ENCODE results near the gene IPO9.
"Not testable (repeated sequence)": the region's sequence is repeated elsewhere in the genome, so short reads cannot be mapped to it uniquely, and the experiment has no call there.

The IPO9 gene

GRCh38 chr1:201845331-201846083, 16.6 kb downstream of the IPO9 start:
- H3K4me3 ChIP-seq (ENCODE audit: low read depth in 1 of 2, low read length in 2 of 2) = no peak overlapping the region
- H3K9me3 ChIP-seq (ENCODE audit: control insufficient read depth in 1 of 2, low read length in 2 of 2) = no peaks in the 10 kb centered on the region
- no peak overlapping the region for H3K27ac ChIP-seq (ENCODE audit: low read depth, low read length)
- no peaks in the 10 kb centered on the region for H3K27me3 ChIP-seq (ENCODE audit: control insufficient read depth in 1 of 2, insufficient read depth in 2 of 2, low read length in 2 of 2)
- H3K4me1 ChIP-seq (ENCODE audit: control insufficient read depth in 1 of 2, insufficient read depth in 2 of 2, low read length in 2 of 2) = peaks cover 0 to 6% of the 10 kb centered on the region in 2 donors
- no peak overlapping the region for H3K9ac ChIP-seq (ENCODE audit: low read depth in 1 of 2, low read length in 2 of 2)
- H3K36me3 ChIP-seq (ENCODE audit: control insufficient read depth in 1 of 2, insufficient read depth in 2 of 2, low read length in 2 of 2) = peaks cover 10 to 14% of the 10 kb centered on the region in 2 donors

GRCh38 chr1:201847150-201847549, 18.2 kb downstream of the IPO9 start:
- H3K9me3 ChIP-seq (ENCODE audit: control insufficient read depth in 1 of 2, low read length in 2 of 2) = no peaks in the 10 kb centered on the region
- H3K27ac ChIP-seq (ENCODE audit: low read depth, low read length) = no peak overlapping the region
- H3K4me1 ChIP-seq (ENCODE audit: control insufficient read depth in 1 of 2, insufficient read depth in 2 of 2, low read length in 2 of 2) = peaks cover 0 to 6% of the 10 kb centered on the region in 2 donors
- no peak overlapping the region for H3K9ac ChIP-seq (ENCODE audit: low read depth in 1 of 2, low read length in 2 of 2)
- H3K36me3 ChIP-seq (ENCODE audit: control insufficient read depth in 1 of 2, insufficient read depth in 2 of 2, low read length in 2 of 2) = peaks cover 18 to 26% of the 10 kb centered on the region in 2 donors
- no peak overlapping the region for H3K4me3 ChIP-seq (ENCODE audit: low read depth in 1 of 2, low read length in 2 of 2)
- no peaks in the 10 kb centered on the region for H3K27me3 ChIP-seq (ENCODE audit: control insufficient read depth in 1 of 2, insufficient read depth in 2 of 2, low read length in 2 of 2)

GRCh38 chr1:201848230-201848629, 19.3 kb downstream of the IPO9 start:
- H3K36me3 ChIP-seq (ENCODE audit: control insufficient read depth in 1 of 2, insufficient read depth in 2 of 2, low read length in 2 of 2) = peaks cover 28 to 37% of the 10 kb centered on the region in 2 donors
- H3K27ac ChIP-seq (ENCODE audit: low read depth, low read length) = no peak overlapping the region
- peaks cover 0 to 6% of the 10 kb centered on the region in 2 donors for H3K4me1 ChIP-seq (ENCODE audit: control insufficient read depth in 1 of 2, insufficient read depth in 2 of 2, low read length in 2 of 2)

GRCh38 chr1:201849372-201850052, 20.6 kb downstream of the IPO9 start:
- Histone ChIP-seq H3K4me1 (ENCODE audit: control insufficient read depth in 1 of 2, insufficient read depth in 2 of 2, low read length in 2 of 2) (peaks cover 0 to 2% of the 10 kb centered on the region in 2 donors), H3K27me3 (ENCODE audit: control insufficient read depth in 1 of 2, insufficient read depth in 2 of 2, low read length in 2 of 2) (no peaks in the 10 kb centered on the region), H3K36me3 (ENCODE audit: control insufficient read depth in 1 of 2, insufficient read depth in 2 of 2, low read length in 2 of 2) (peaks cover 35 to 49% of the 10 kb centered on the region in 2 donors), H3K27ac (ENCODE audit: low read depth, low read length) (no peak overlapping the region), H3K4me3 (ENCODE audit: low read depth in 1 of 2, low read length in 2 of 2) (no peak overlapping the region), H3K9me3 (ENCODE audit: control insufficient read depth in 1 of 2, low read length in 2 of 2) (no peaks in the 10 kb centered on the region), H3K9ac (ENCODE audit: low read depth in 1 of 2, low read length in 2 of 2) (no peak overlapping the region)

More at GRCh38 chr1:201848230-201848629, 19.3 kb downstream of the IPO9 start:
- H3K27me3 ChIP-seq (ENCODE audit: control insufficient read depth in 1 of 2, insufficient read depth in 2 of 2, low read length in 2 of 2) = no peaks in the 10 kb centered on the region
- no peak overlapping the region for H3K9ac ChIP-seq (ENCODE audit: low read depth in 1 of 2, low read length in 2 of 2)
- H3K4me3 ChIP-seq (ENCODE audit: low read depth in 1 of 2, low read length in 2 of 2) = no peak overlapping the region
- no peaks in the 10 kb centered on the region for H3K9me3 ChIP-seq (ENCODE audit: control insufficient read depth in 1 of 2, low read length in 2 of 2)

- Histone ChIP-seq H3K36me3 (ENCODE audit: control insufficient read depth in 1 of 2, insufficient read depth in 2 of 2, low read length in 2 of 2) (peaks cover 39 to 54% of the 10 kb centered on the region in 2 donors), H3K27ac (ENCODE audit: low read depth, low read length) (no peak overlapping the region), H3K4me1 (ENCODE audit: control insufficient read depth in 1 of 2, insufficient read depth in 2 of 2, low read length in 2 of 2) (no peaks in the 10 kb centered on the region), H3K9me3 (ENCODE audit: control insufficient read depth in 1 of 2, low read length in 2 of 2) (no peaks in the 10 kb centered on the region), H3K9ac (ENCODE audit: low read depth in 1 of 2, low read length in 2 of 2) (no peak overlapping the region), H3K27me3 (ENCODE audit: control insufficient read depth in 1 of 2, insufficient read depth in 2 of 2, low read length in 2 of 2) (no peaks in the 10 kb centered on the region), H3K4me3 (ENCODE audit: low read depth in 1 of 2, low read length in 2 of 2) (no peak overlapping the region)
Measured at GRCh38 chr1:201850053-201850397, 21.1 kb downstream of the IPO9 start.

- H3K9ac ChIP-seq (ENCODE audit: low read depth in 1 of 2, low read length in 2 of 2) = no peak overlapping the region
- peaks cover 49 to 71% of the 10 kb centered on the region in 2 donors for H3K36me3 ChIP-seq (ENCODE audit: control insufficient read depth in 1 of 2, insufficient read depth in 2 of 2, low read length in 2 of 2)
- no peaks in the 10 kb centered on the region for H3K4me1 ChIP-seq (ENCODE audit: control insufficient read depth in 1 of 2, insufficient read depth in 2 of 2, low read length in 2 of 2)
- no peak overlapping the region for H3K4me3 ChIP-seq (ENCODE audit: low read depth in 1 of 2, low read length in 2 of 2)
- no peak overlapping the region for H3K27ac ChIP-seq (ENCODE audit: low read depth, low read length)
- no peaks in the 10 kb centered on the region for H3K9me3 ChIP-seq (ENCODE audit: control insufficient read depth in 1 of 2, low read length in 2 of 2)
- no peaks in the 10 kb centered on the region for H3K27me3 ChIP-seq (ENCODE audit: control insufficient read depth in 1 of 2, insufficient read depth in 2 of 2, low read length in 2 of 2)
Measured at GRCh38 chr1:201851949-201852348, 23.0 kb downstream of the IPO9 start.

GRCh38 chr1:201856722-201857121, 27.8 kb downstream of the IPO9 start:
- H3K27ac ChIP-seq (ENCODE audit: low read depth, low read length); H3K27me3 ChIP-seq (ENCODE audit: control insufficient read depth in 1 of 2, insufficient read depth in 2 of 2, low read length in 2 of 2); H3K9ac ChIP-seq (ENCODE audit: low read depth in 1 of 2, low read length in 2 of 2); H3K4me3 ChIP-seq (ENCODE audit: low read depth in 1 of 2, low read length in 2 of 2); H3K9me3 ChIP-seq (ENCODE audit: control insufficient read depth in 1 of 2, low read length in 2 of 2); H3K4me1 ChIP-seq (ENCODE audit: control insufficient read depth in 1 of 2, insufficient read depth in 2 of 2, low read length in 2 of 2): not testable (repeated sequence)
- H3K36me3 ChIP-seq (ENCODE audit: control insufficient read depth in 1 of 2, insufficient read depth in 2 of 2, low read length in 2 of 2) = peaks cover 50 to 86% of the 10 kb centered on the region in 2 donors

GRCh38 chr1:201859424-201859823, 30.5 kb downstream of the IPO9 start:
- Histone ChIP-seq H3K4me3 (ENCODE audit: low read depth in 1 of 2, low read length in 2 of 2) (no peak overlapping the region), H3K36me3 (ENCODE audit: control insufficient read depth in 1 of 2, insufficient read depth in 2 of 2, low read length in 2 of 2) (peaks cover 41 to 69% of the 10 kb centered on the region in 2 donors), H3K27ac (ENCODE audit: low read depth, low read length) (no peak overlapping the region)

GRCh38 chr1:201861448-201861847, 32.5 kb downstream of the IPO9 start:
- Histone ChIP-seq H3K27me3 (ENCODE audit: control insufficient read depth in 1 of 2, insufficient read depth in 2 of 2, low read length in 2 of 2) (no peaks in the 10 kb centered on the region), H3K36me3 (ENCODE audit: control insufficient read depth in 1 of 2, insufficient read depth in 2 of 2, low read length in 2 of 2) (peaks cover 30 to 56% of the 10 kb centered on the region in 2 donors), H3K4me3 (ENCODE audit: low read depth in 1 of 2, low read length in 2 of 2) (no peak overlapping the region), H3K4me1 (ENCODE audit: control insufficient read depth in 1 of 2, insufficient read depth in 2 of 2, low read length in 2 of 2) (no peaks in the 10 kb centered on the region), H3K27ac (ENCODE audit: low read depth, low read length) (no peak overlapping the region), H3K9me3 (ENCODE audit: control insufficient read depth in 1 of 2, low read length in 2 of 2) (no peaks in the 10 kb centered on the region), H3K9ac (ENCODE audit: low read depth in 1 of 2, low read length in 2 of 2) (no peak overlapping the region)

More at GRCh38 chr1:201859424-201859823, 30.5 kb downstream of the IPO9 start:
- H3K9me3 ChIP-seq (ENCODE audit: control insufficient read depth in 1 of 2, low read length in 2 of 2) = no peaks in the 10 kb centered on the region
- H3K9ac ChIP-seq (ENCODE audit: low read depth in 1 of 2, low read length in 2 of 2) = no peak overlapping the region
- no peaks in the 10 kb centered on the region for H3K4me1 ChIP-seq (ENCODE audit: control insufficient read depth in 1 of 2, insufficient read depth in 2 of 2, low read length in 2 of 2)
- H3K27me3 ChIP-seq (ENCODE audit: control insufficient read depth in 1 of 2, insufficient read depth in 2 of 2, low read length in 2 of 2) = no peaks in the 10 kb centered on the region

- no peaks in the 10 kb centered on the region for H3K9me3 ChIP-seq (ENCODE audit: control insufficient read depth in 1 of 2, low read length in 2 of 2)
- no peak overlapping the region for H3K4me3 ChIP-seq (ENCODE audit: low read depth in 1 of 2, low read length in 2 of 2)
- H3K4me1 ChIP-seq (ENCODE audit: control insufficient read depth in 1 of 2, insufficient read depth in 2 of 2, low read length in 2 of 2) = no peaks in the 10 kb centered on the region
- no peak overlapping the region for H3K27ac ChIP-seq (ENCODE audit: low read depth, low read length)
- H3K27me3 ChIP-seq (ENCODE audit: control insufficient read depth in 1 of 2, insufficient read depth in 2 of 2, low read length in 2 of 2) = no peaks in the 10 kb centered on the region
- peaks cover 55 to 79% of the 10 kb centered on the region in 2 donors for H3K36me3 ChIP-seq (ENCODE audit: control insufficient read depth in 1 of 2, insufficient read depth in 2 of 2, low read length in 2 of 2)
- H3K9ac ChIP-seq (ENCODE audit: low read depth in 1 of 2, low read length in 2 of 2) = no peak overlapping the region
Measured at GRCh38 chr1:201870397-201870796, 41.4 kb downstream of the IPO9 start.
